ENCODE data around the gene IP6K2.

IP6K2 gene

GRCh38 chr3:48692551-48692950 lies 24.5 kb downstream of the IP6K2 start:
- TF ChIP-seq CTCF (conservative IDR thresholded peaks at IDR 0.05): no peak
- H3K27ac ChIP-seq: no peak overlapping the region

- TF ChIP-seq CTCF (conservative IDR thresholded peaks at IDR 0.05): no peak
- H3K27ac ChIP-seq: 0 out of 2 replicates have a peak overlapping the region, but pooled peaks have one; percentile 16
Measured at GRCh38 chr3:48690846-48691458, 26.1 kb downstream of the IP6K2 start.

GRCh38 chr3:48689384-48689783 lies 27.6 kb downstream of the IP6K2 start:
- peak overlapping the region; percentile 8; the same call in 1 of the 2 replicates for H3K27ac ChIP-seq
- TF ChIP-seq CTCF (conservative IDR thresholded peaks at IDR 0.05): no peak

- TF ChIP-seq CTCF (conservative IDR thresholded peaks at IDR 0.05): no peak
Measured at GRCh38 chr3:48688737-48689075, 28.3 kb downstream of the IP6K2 start.

GRCh38 chr3:48688032-48688736 lies 28.8 kb downstream of the IP6K2 start:
- peak overlapping the region; percentile 8; the same call in 1 of the 2 replicates for H3K27ac ChIP-seq
- no peak for TF ChIP-seq CTCF (conservative IDR thresholded peaks at IDR 0.05)

More at GRCh38 chr3:48688737-48689075, 28.3 kb downstream of the IP6K2 start:
- peak overlapping the region; percentile 8; the same call in 1 of the 2 replicates for H3K27ac ChIP-seq

- TF ChIP-seq CTCF (conservative IDR thresholded peaks at IDR 0.05): no peak
- peak overlapping the region; percentile 2; the same call in 1 of the 2 replicates for H3K27ac ChIP-seq
Measured at GRCh38 chr3:48687220-48687678, 29.8 kb downstream of the IP6K2 start.

- no peak for TF ChIP-seq CTCF (conservative IDR thresholded peaks at IDR 0.05)
- peak overlapping the region; percentile 91 for H3K27ac ChIP-seq
Measured at GRCh38 chr3:48686538-48687219, 30.3 kb downstream of the IP6K2 start.

Measured in VCaP (cell line).